RPMI8226 (cell line): Measurements from ENCODE around the gene MYCL.
"Not testable (repeated sequence)": the region's sequence is repeated elsewhere in the genome, so short reads cannot be mapped to it uniquely, and the experiment has no call there.

Experiments used
- DNase-seq: peaks from one replicate; pipeline ENCODE4 v3.0.0-alpha.2; 2015

The MYCL gene

GRCh38 chr1:39886757-39887231 is 14.9 kb downstream of the MYCL start:
- no peak for DNase-seq

- DNase-seq: no peak
These were observed 16.2 kb downstream of the MYCL start for GRCh38 chr1:39885516-39885915.

- peak; percentile 19 for DNase-seq
These were observed 19.6 kb downstream of the MYCL start for GRCh38 chr1:39882152-39882551.

GRCh38 chr1:39877980-39878956 is 23.4 kb downstream of the MYCL start:
- no peak for DNase-seq

GRCh38 chr1:39877231-39877778 is 24.4 kb downstream of the MYCL start:
- no peak for DNase-seq

GRCh38 chr1:39876144-39876543 is 25.6 kb downstream of the MYCL start:
- DNase-seq: no peak

- DNase-seq: no peak
These were observed 29.0 kb downstream of the MYCL start for GRCh38 chr1:39872698-39873097.

- DNase-seq: no peak
These were observed 29.9 kb downstream of the MYCL start for GRCh38 chr1:39871796-39872195.

- DNase-seq: not testable (repeated sequence)
These were observed 30.7 kb downstream of the MYCL start for GRCh38 chr1:39871043-39871442.

- not testable (repeated sequence) for DNase-seq
These were observed 32.1 kb downstream of the MYCL start for GRCh38 chr1:39869538-39870112.

- no peak for DNase-seq
These were observed 35.0 kb downstream of the MYCL start for GRCh38 chr1:39866767-39867166.

GRCh38 chr1:39865762-39866161 is 36.0 kb downstream of the MYCL start:
- DNase-seq: no peak

- DNase-seq: no peak
These were observed 38.5 kb downstream of the MYCL start for GRCh38 chr1:39863177-39863576.

GRCh38 chr1:39861003-39861402 is 40.7 kb downstream of the MYCL start:
- no peak for DNase-seq

GRCh38 chr1:39859859-39860812 is 41.6 kb downstream of the MYCL start:
- DNase-seq: no peak

GRCh38 chr1:39858315-39858714 is 43.4 kb downstream of the MYCL start:
- no peak for DNase-seq

GRCh38 chr1:39857126-39857878 is 44.4 kb downstream of the MYCL start:
- no peak for DNase-seq

- no peak for DNase-seq
These were observed 47.0 kb downstream of the MYCL start for GRCh38 chr1:39854738-39855137.

- no peak for DNase-seq
These were observed 47.4 kb downstream of the MYCL start for GRCh38 chr1:39854314-39854713.

- DNase-seq: no peak
These were observed 48.8 kb downstream of the MYCL start for GRCh38 chr1:39852876-39853275.

GRCh38 chr1:39852214-39852791 is 49.4 kb downstream of the MYCL start:
- DNase-seq: no peak
